ENCODE data around the gene OR2A42.
"Not testable (repeated sequence)": the region's sequence is repeated elsewhere in the genome, so short reads cannot be mapped to it uniquely, and the experiment has no call there.

DNA sequence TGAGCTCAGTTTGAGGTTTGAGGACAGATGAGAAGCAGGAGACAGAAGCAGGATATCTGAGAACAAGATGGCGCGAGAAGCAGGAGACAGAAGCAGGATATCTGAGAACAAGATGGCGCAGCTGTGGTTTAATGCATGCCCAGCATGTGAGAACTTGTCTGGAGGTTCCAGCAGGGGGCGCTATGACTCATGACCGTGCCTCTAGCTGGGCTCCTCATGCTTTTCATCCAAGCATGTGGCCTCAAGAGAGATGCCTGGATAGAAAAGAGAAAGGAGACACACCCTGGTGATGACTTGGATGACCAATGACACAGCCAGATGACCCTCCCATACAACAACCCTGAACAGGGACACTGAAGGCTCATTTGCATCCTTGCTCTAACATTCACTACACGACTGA, 40.6 kb upstream of the OR2A42 start:
- TF ChIP-seq, protein P1, sequence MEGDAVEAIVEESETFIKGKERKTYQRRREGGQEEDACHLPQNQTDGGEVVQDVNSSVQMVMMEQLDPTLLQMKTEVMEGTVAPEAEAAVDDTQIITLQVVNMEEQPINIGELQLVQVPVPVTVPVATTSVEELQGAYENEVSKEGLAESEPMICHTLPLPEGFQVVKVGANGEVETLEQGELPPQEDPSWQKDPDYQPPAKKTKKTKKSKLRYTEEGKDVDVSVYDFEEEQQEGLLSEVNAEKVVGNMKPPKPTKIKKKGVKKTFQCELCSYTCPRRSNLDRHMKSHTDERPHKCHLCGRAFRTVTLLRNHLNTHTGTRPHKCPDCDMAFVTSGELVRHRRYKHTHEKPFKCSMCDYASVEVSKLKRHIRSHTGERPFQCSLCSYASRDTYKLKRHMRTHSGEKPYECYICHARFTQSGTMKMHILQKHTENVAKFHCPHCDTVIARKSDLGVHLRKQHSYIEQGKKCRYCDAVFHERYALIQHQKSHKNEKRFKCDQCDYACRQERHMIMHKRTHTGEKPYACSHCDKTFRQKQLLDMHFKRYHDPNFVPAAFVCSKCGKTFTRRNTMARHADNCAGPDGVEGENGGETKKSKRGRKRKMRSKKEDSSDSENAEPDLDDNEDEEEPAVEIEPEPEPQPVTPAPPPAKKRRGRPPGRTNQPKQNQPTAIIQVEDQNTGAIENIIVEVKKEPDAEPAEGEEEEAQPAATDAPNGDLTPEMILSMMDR (conservative IDR thresholded peaks at IDR 0.05; ENCODE audit: low read depth, low read length), result not testable (repeated sequence)
- not testable (repeated sequence) for TF ChIP-seq EZH2 (IDR thresholded peaks at IDR 0.05; ENCODE audit: borderline replicate concordance, low read depth, low read length, poor library complexity, severe bottlenecking)

Data from A673 (cell line).